H1 (cell line): ENCODE data around the gene ZXDC. TPM values are rescaled to one million over a fixed set of nuclear protein-coding genes. Genes with fewer than 3 reads are reported as not detected.
A peak's percentile ranks its signal among the peaks of the same experiment; 100 is the strongest.

Source experiments
- CTCF ChIA-PET: fragments of 300-600 bp; sonication (Branson Sonifier 250); formaldehyde crosslinking; loops from one replicate; lab custom pipeline; 2021; ENCODE audit not compliant: partially characterized antibody; lab: Charles Lee
- POLR2A ChIA-PET: fragments of 300-600 bp; sonication (Branson Sonifier 250); formaldehyde crosslinking; loops from one replicate; lab custom pipeline; 2021; ENCODE audit warnings: inconsistent platforms; ENCODE audit not compliant: partially characterized antibody; lab: Charles Lee
- DNase-seq, 2 experiments: peaks; one replicate each; pipeline versions ENCODE4 v3.0.0 to v3.0.0-alpha.2; 2010 to 2022; ENCODE audit warnings: low spot score in 2 of 2, low read depth in 1 of 2, mixed read lengths in 1 of 2
- FAIRE-seq: peaks from 2 replicates; lab custom pipeline; 2011; peaks lifted over from hg19 to GRCh38; lab: Jason Lieb, UNC
- H2AFZ ChIP-seq: 2 replicates; pipeline ENCODE4 v1.8.1; 2012; ENCODE audit warnings: low read length, inconsistent platforms
- H2AK5ac ChIP-seq: 2 replicates; pipeline ENCODE4 v1.6.1; 2013; ENCODE audit warnings: low read depth, low read length
- H2BK120ac ChIP-seq: replicated peaks from 2 replicates; pipeline ENCODE3; 2013; ENCODE audit warnings: low read depth, low read length, inconsistent platforms
- H2BK12ac ChIP-seq: 2 replicates; pipeline ENCODE4 v1.6.1; 2013; ENCODE audit warnings: low read depth, low read length
- H2BK15ac ChIP-seq: 2 replicates; pipeline ENCODE4 v1.6.1; 2013; ENCODE audit warnings: low read length
- H2BK20ac ChIP-seq: 2 replicates; pipeline ENCODE4 v1.6.1; 2013; ENCODE audit warnings: low read length
- H2BK5ac ChIP-seq: 2 replicates; pipeline ENCODE4 v1.6.1; 2013; ENCODE audit warnings: low read depth, low read length
- H3K14ac ChIP-seq: 2 replicates; pipeline ENCODE4 v1.6.1; 2013; ENCODE audit warnings: inconsistent platforms; ENCODE audit not compliant: insufficient read length
- H3K18ac ChIP-seq: 2 replicates; pipeline ENCODE4 v1.6.1; 2013; ENCODE audit warnings: low read length; ENCODE audit errors: extremely low read depth
- H3K23ac ChIP-seq: 2 replicates; pipeline ENCODE4 v1.6.1; 2013; ENCODE audit warnings: inconsistent platforms; ENCODE audit not compliant: insufficient read length
- H3K23me2 ChIP-seq: 2 replicates; pipeline ENCODE4 v1.6.1; 2013; ENCODE audit warnings: low read depth, low read length
- H3K27ac ChIP-seq: 2 replicates; pipeline ENCODE4 v1.6.1; 2011; ENCODE audit warnings: low read depth, low read length, inconsistent platforms
- H3K27me3 ChIP-seq, 4 experiments: replicated peaks in 1 of 4; 1 replicate in 1 of 4; 2 replicates in 3 of 4; pipeline versions ENCODE4 v1.6.1 to v1.8.1; 2011 to 2013; ENCODE audit warnings: low read length in 3 of 4, mild to moderate bottlenecking in 3 of 4, inconsistent platforms in 2 of 4, mixed read lengths in 2 of 4, moderate library complexity in 1 of 4; ENCODE audit not compliant: control insufficient read depth in 3 of 4, insufficient read depth in 3 of 4; ENCODE audit errors: extremely low read depth in 1 of 4
- H3K36me3 ChIP-seq, 4 experiments: 2 replicates each; pipeline versions ENCODE4 v1.6.1 to v1.8.1; 2011 to 2013; ENCODE audit warnings: mild to moderate bottlenecking in 4 of 4, low read length in 3 of 4, moderate library complexity in 2 of 4, control low read depth in 1 of 4, inconsistent platforms in 1 of 4; ENCODE audit not compliant: insufficient read depth in 4 of 4, control insufficient read depth in 2 of 4
- H3K4ac ChIP-seq: replicated peaks from 2 replicates; pipeline ENCODE3; 2013; ENCODE audit warnings: low read length, low read depth, mixed read lengths, inconsistent platforms; ENCODE audit not compliant: insufficient read length
- H3K4me1 ChIP-seq, 4 experiments: replicated peaks in 1 of 4; 1 replicate in 1 of 4; 2 replicates in 3 of 4; pipeline versions ENCODE4 v1.6.1 to v1.8.1; 2011 to 2013; ENCODE audit warnings: low read length in 3 of 4, inconsistent platforms in 2 of 4, mixed read lengths in 1 of 4; ENCODE audit not compliant: insufficient read depth in 4 of 4, control insufficient read depth in 3 of 4
- H3K4me2 ChIP-seq, 2 experiments: 2 replicates each; pipeline versions ENCODE4 v1.6.1 to v1.8.1; 2011 to 2013; ENCODE audit warnings: low read depth in 2 of 2, low read length in 2 of 2, control low read depth in 1 of 2, inconsistent platforms in 1 of 2, mild to moderate bottlenecking in 1 of 2; ENCODE audit not compliant: insufficient read depth in 1 of 2
- H3K4me3 ChIP-seq, 4 experiments: fragments of 200-600, 300-600 bp in 1 of 4; sonication (generic), shearing (Covaris generic), sonication (Bioruptor Twin) in 1 of 4; 2 replicates each; pipeline versions ENCODE4 v1.5.1 to v1.8.1; 2011 to 2016; ENCODE audit warnings: low read length in 4 of 4, low read depth in 3 of 4, control low read depth in 2 of 4, inconsistent platforms in 2 of 4, mild to moderate bottlenecking in 2 of 4, mixed read lengths in 1 of 4, moderate library complexity in 1 of 4; ENCODE audit not compliant: insufficient read depth in 2 of 4; ENCODE audit errors: extremely low read depth in 1 of 4
- H3K56ac ChIP-seq: replicated peaks from 2 replicates; pipeline ENCODE3; 2013; ENCODE audit warnings: low read depth, mild to moderate bottlenecking, mixed read lengths, low read length, inconsistent platforms; ENCODE audit not compliant: insufficient read length
- H3K79me1 ChIP-seq: 2 replicates; pipeline ENCODE4 v1.6.1; 2013; ENCODE audit warnings: low read depth, low read length, control low read depth
- H3K79me2 ChIP-seq, 2 experiments: 2 replicates each; pipeline versions ENCODE4 v1.6.1 to v1.8.1; 2012 to 2013; ENCODE audit warnings: low read length in 2 of 2, mild to moderate bottlenecking in 2 of 2, inconsistent platforms in 1 of 2; ENCODE audit not compliant: insufficient read depth in 2 of 2, control insufficient read depth in 1 of 2
- H3K9ac ChIP-seq, 4 experiments: replicated peaks in 1 of 4; 1 replicate in 1 of 4; 2 replicates in 3 of 4; pipeline versions ENCODE4 v1.6.1 to v1.8.1; 2011 to 2013; ENCODE audit warnings: low read depth in 3 of 4, low read length in 3 of 4, control low read depth in 2 of 4, mild to moderate bottlenecking in 2 of 4, moderate library complexity in 2 of 4, inconsistent platforms in 1 of 4; ENCODE audit errors: extremely low read depth in 1 of 4
- H3K9me3 ChIP-seq, 2 experiments: 2 replicates each; pipeline versions ENCODE4 v1.6.1 to v1.8.1; 2012 to 2013; ENCODE audit warnings: mild to moderate bottlenecking in 2 of 2, moderate library complexity in 2 of 2, control low read depth in 1 of 2, inconsistent platforms in 1 of 2, low read depth in 1 of 2, low read length in 1 of 2, mixed read lengths in 1 of 2; ENCODE audit not compliant: insufficient read depth in 2 of 2
- H4K20me1 ChIP-seq, 2 experiments: replicated peaks in 1 of 2; 2 replicates each; pipeline versions ENCODE3 to v1.8.1; 2011 to 2013; ENCODE audit warnings: inconsistent platforms in 2 of 2, low read length in 2 of 2, mild to moderate bottlenecking in 1 of 2; ENCODE audit not compliant: insufficient read depth in 2 of 2, control insufficient read depth in 1 of 2
- H4K5ac ChIP-seq: 2 replicates; pipeline ENCODE4 v1.6.1; 2013; ENCODE audit warnings: low read length, low read depth, mixed read lengths, inconsistent platforms; ENCODE audit not compliant: insufficient read length
- H4K8ac ChIP-seq: 2 replicates; pipeline ENCODE4 v1.8.0; 2013; ENCODE audit warnings: mild to moderate bottlenecking, moderate library complexity, low read length, inconsistent platforms; ENCODE audit not compliant: insufficient read depth; ENCODE audit errors: extremely low read depth
- H4K91ac ChIP-seq: replicated peaks from 2 replicates; pipeline ENCODE3; 2013; ENCODE audit warnings: low read length, mixed read lengths, inconsistent platforms; ENCODE audit not compliant: insufficient read length
- ATF2 ChIP-seq: IDR thresholded peaks from 2 replicates; pipeline ENCODE4 v1.6.1; 2012; ENCODE audit warnings: low read length, inconsistent platforms
- EZH2 ChIP-seq: fragments of 200-600 bp; sonication (generic); IDR thresholded peaks from 2 replicates; pipeline ENCODE4 v1.7.1; 2012; ENCODE audit warnings: low read depth, mild to moderate bottlenecking, moderate library complexity, low read length, inconsistent platforms; ENCODE audit not compliant: severe bottlenecking
- GABPA ChIP-seq: IDR thresholded peaks from 2 replicates; pipeline ENCODE4 v1.6.1; 2011; ENCODE audit warnings: mild to moderate bottlenecking, low read length, moderate library complexity, borderline replicate concordance; ENCODE audit not compliant: insufficient read depth
- KDM1A ChIP-seq: fragments of 200-600, 300-600 bp; sonication (generic); IDR thresholded peaks from 2 replicates; pipeline ENCODE4 v1.7.1; 2016; ENCODE audit warnings: mild to moderate bottlenecking, low read length, borderline replicate concordance
- PHF8 ChIP-seq: fragments of 200-600 bp; sonication (generic); conservative IDR thresholded peaks from 2 replicates; pipeline ENCODE4 v1.7.1; 2012; ENCODE audit warnings: low read depth, mild to moderate bottlenecking, inconsistent platforms, low read length, moderate library complexity
- POLR2A ChIP-seq, 2 experiments: IDR thresholded peaks; 1 replicate in 1 of 2; 2 replicates in 1 of 2; pipeline ENCODE4 v1.6.1; 2011; ENCODE audit warnings: low read depth in 2 of 2, low read length in 2 of 2, mild to moderate bottlenecking in 2 of 2; ENCODE audit errors: control extremely low read depth in 1 of 2
- POLR2AphosphoS5 ChIP-seq: IDR thresholded peaks from 2 replicates; pipeline ENCODE4 v1.6.1; 2011; ENCODE audit warnings: low read depth, low read length
- SP4 ChIP-seq: IDR thresholded peaks from 2 replicates; pipeline ENCODE4 v1.6.1; 2012; ENCODE audit warnings: low read length, inconsistent platforms
- ZNF274 ChIP-seq: IDR thresholded peaks from 2 replicates; pipeline ENCODE4 v1.7.0; 2012; ENCODE audit warnings: low read length, borderline replicate concordance; ENCODE audit errors: extremely low read depth
- WGBS, 2 experiments: shearing (Covaris generic) in 1 of 2; methylation state at CpG; one replicate each; pipeline versions ENCODE4 v1.1.6 to v1.1.7; 2013 to 2015; ENCODE audit warnings: low lambda C conversion rate in 2 of 2, mixed read lengths in 2 of 2, inconsistent platforms in 1 of 2, low coverage in 1 of 2, missing lambda C conversion rate in 1 of 2; ENCODE audit not compliant: insufficient replicate concordance in 2 of 2, insufficient coverage in 1 of 2, insufficient read length in 1 of 2; ENCODE audit errors: extremely low coverage in 1 of 2, missing lambda C conversion rate in 1 of 2; 5-methylcytosine and 5-hydroxymethylcytosine counted together
- polyA plus RNA-seq, 7 experiments: library from polyadenylated mRNA; depleted of rRNA in 3 of 7; stranded (reverse) in 5 of 7; unstranded in 2 of 7; fragments of >200 nt in 5 of 7; fragments of 200-250 nt in 2 of 7; gene quantifications; 1 replicate in 5 of 7; 2 replicates in 1 of 7; 4 replicates in 1 of 7; pipeline versions ENCODE4 v1.2.1 to v1.2.3, GENCODE V29; 2011 to 2013; ENCODE audit warnings: missing spikeins in 2 of 7, mixed read lengths in 2 of 7
- total RNA-seq: library from RNA; stranded (reverse); fragmentation: NEBNext Ultra II Directional; extraction: Animal tissue kit (Norgen Biotek cat#: 25700); gene quantifications from 2 replicates; pipeline ENCODE4 v1.2.1, GENCODE V29; 2021

The ZXDC gene
- total and polyA plus RNA-seq, 2 of the 8 experiments (the other 6 are each of a cell fraction or from before 2014, with no cell fraction given) = 12.7 to 24.3 TPM

GRCh38 chr3:126398423-126399350, 77.0 kb downstream of the ZXDC start:
- Histone ChIP-seq H3K4me2 (no peak overlapping the region), H4K91ac (no peak overlapping the region), H3K14ac (no peak overlapping the region), H2BK5ac (no peak overlapping the region; the same call in 1 of the 2 replicates), H3K4ac (no peak overlapping the region), H3K23me2 (peaks cover 3% of the 10 kb centered on the region; the same call in 1 of the 2 replicates), H3K4me3 (no peak overlapping the region), H3K36me3 (no peaks in the 10 kb centered on the region), H3K79me2 (no peaks in the 10 kb centered on the region), H3K18ac (no peak overlapping the region), H2AFZ (no peak overlapping the region), H3K56ac (no peak overlapping the region), H3K9ac (no peak overlapping the region), H2BK20ac (no peak overlapping the region), H4K20me1 (no peaks in the 10 kb centered on the region), H3K4me1 (peaks cover 0 to 21% (median 1%) of the 10 kb centered on the region in 4 experiments; a peak in 3 of 7 replicates), H2AK5ac (peak overlapping the region; percentile 39; the same call in 1 of the 2 replicates), H2BK120ac (no peak overlapping the region), H2BK15ac (no peak overlapping the region), H3K23ac (no peak overlapping the region), H3K27me3 (peaks cover 8 to 27% (median 22%) of the 10 kb centered on the region in 4 experiments), H3K27ac (no peak overlapping the region), H4K8ac (no peak overlapping the region; the same call in 1 of the 2 replicates), H3K9me3 (no peaks in the 10 kb centered on the region), H2BK12ac (no peak overlapping the region), H4K5ac (no peak overlapping the region), H3K79me1 (no peaks in the 10 kb centered on the region)
- DNase-seq (no peak), FAIRE-seq (no peak)
- ChIA-PET POLR2A (no interaction called here), CTCF (interaction anchor here (0.6 to 1.2 kb wide), 5 partner anchors 9 to 266 kb away, joined by 3 to 4 read pairs (median 3); no protein-coding TSS in a partner anchor)
- WGBS, 2 experiments = 90% methylated on average over 13 of the region's 14 CpGs; no CpG with 5 or more reads in 1 of the 2 experiments
- TF ChIP-seq ATF2 (no peak), SP4 (no peak), EZH2 (no peak), GABPA (no peak), POLR2AphosphoS5 (no peak), PHF8 (no peak), KDM1A (no peak), POLR2A (IDR thresholded peaks at IDR 0.05; ENCODE audit: control extremely low read depth in 1 of 2, low read depth in 2 of 2, low read length in 2 of 2) (no peak), ZNF274 (no peak)
